Activated CD8-positive, alpha-beta memory T cell treated with anti-CD3 and anti-CD28 coated beads for 24 hours (primary cell): Measurements from ENCODE around the gene KRT16.
"Not testable (repeated sequence)": the region's sequence is repeated elsewhere in the genome, so short reads cannot be mapped to it uniquely, and the experiment has no call there.

Experiments
- DNase-seq: peaks from one replicate; pipeline ENCODE4 v3.0.0-alpha.2; 2020

The KRT16 gene

DNA sequence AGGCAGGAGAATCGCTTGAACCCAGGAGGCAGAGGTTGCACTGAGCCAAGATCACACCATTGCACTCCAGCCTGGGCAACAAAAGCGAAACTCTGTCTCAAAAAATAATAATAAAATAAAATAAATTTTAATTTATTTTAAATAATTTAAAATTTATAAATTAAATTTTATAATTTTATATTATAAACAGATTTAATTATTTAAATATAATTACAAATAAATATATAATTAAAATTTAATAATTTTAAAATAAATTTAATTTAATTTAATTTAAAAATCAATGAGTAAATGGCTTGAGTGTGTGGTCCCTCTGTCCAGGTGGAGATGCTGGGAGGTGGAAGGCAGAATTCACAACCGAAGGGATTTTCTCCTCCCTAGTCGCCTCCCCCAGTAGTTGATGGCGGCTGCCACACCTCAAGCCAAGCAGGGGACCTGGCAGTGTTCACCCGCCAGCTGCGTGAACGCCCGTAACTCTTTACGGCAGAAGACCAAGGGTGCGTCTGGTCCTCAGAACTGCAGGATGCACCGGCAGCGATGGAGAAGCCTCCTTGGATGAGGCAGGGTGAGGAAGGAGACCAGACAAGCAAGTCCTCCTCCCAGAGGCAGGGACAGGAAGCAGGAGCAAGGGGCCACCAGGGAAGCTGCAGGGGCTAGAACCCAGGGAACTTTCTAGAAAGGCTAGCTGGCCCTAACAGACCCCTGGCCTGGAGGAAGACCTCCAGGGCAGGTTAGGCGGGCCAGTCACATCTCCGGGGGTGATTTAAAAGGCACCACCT lies 34.7 kb upstream of the KRT16 start:
- DNase-seq: no peak

- DNase-seq: no peak
Measured at GRCh38 chr17:41642252-41643156, 29.9 kb upstream of the KRT16 start.

DNA sequence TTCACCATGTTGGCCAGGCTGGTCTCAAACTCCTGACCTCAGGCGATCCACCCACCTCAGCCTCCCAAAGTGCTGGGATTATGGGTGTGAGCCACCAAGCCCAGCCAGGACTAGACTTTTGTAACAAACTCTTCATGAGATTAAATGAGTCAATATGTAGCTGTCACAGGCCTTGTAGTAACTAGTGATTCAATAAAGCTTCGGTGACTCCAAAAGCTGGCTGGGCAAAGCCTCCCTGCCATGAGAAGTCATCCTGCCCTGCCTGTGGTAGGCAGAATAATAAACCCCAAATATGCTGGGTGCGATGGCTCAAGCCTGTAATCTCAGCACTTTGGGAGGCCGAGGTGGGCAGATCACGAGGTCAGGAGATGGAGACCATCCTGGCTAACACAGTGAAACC lies 28.0 kb upstream of the KRT16 start:
- DNase-seq: not testable (repeated sequence)

- DNase-seq: no peak
Measured at GRCh38 chr17:41639492-41640473, 27.2 kb upstream of the KRT16 start.

DNA sequence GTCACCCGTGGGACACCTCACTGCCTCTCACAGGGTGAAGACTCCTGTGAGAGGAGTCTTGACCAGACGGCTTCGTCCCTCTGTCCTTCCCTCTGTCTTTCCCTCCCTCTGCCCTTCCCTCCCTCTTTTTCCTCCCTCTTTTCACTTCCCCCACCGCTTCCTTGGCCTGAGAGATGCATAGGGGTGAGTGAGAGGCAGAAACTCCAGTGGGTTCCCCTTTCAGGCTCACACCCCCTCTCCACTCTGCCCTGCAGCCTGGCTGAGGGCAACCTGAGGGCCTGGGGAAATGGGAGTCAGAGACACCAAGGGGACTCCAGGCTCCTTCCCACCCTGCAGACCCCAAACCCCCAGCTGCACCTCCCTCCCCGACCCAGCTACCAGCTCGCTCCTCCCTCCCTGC lies 26.4 kb upstream of the KRT16 start:
- DNase-seq: no peak

DNA sequence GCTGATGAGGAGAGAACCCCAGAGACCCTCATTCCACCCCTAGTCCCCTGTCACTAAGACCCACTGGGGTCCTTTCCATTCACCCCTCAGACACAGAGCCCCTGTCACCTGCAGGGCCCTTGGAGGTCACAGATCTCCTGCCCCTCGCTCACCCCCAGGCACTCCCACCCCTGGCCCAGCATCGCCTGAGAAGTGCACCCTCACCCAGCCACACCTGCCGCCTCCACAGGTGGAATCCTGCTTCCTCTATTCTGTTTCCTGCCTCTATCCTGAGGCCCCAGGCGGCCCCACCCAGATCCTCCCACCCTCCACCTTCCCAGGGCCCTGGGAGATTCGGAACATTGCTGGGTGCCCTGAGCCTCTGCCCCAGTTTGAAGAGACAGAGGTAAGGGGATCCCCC lies 25.6 kb upstream of the KRT16 start:
- DNase-seq: no peak

DNA sequence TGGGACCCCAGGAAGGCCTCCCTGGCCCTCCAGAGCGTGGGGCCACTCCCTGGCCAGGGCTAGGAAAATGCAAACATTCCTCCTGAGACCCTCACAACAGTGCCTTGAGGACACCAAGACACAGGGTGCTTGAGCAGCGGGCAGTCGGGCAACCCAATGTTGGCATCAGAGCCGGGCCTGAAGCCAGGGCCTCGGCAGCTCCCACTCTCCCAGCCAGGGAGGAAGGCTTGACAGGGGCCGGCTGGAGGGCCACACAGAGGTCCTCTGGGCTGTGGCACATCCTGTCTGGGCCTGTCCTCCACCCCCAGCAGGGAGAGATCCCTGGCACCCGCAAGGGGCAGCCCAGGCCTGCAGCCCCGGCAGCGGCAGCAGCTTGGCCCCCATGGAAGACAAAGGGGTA lies 24.1 kb upstream of the KRT16 start:
- DNase-seq: no peak

GRCh38 chr17:41635121-41636097 lies 22.8 kb upstream of the KRT16 start:
- DNase-seq: no peak

- no peak for DNase-seq
Measured at GRCh38 chr17:41634639-41635038, 22.1 kb upstream of the KRT16 start.

DNA sequence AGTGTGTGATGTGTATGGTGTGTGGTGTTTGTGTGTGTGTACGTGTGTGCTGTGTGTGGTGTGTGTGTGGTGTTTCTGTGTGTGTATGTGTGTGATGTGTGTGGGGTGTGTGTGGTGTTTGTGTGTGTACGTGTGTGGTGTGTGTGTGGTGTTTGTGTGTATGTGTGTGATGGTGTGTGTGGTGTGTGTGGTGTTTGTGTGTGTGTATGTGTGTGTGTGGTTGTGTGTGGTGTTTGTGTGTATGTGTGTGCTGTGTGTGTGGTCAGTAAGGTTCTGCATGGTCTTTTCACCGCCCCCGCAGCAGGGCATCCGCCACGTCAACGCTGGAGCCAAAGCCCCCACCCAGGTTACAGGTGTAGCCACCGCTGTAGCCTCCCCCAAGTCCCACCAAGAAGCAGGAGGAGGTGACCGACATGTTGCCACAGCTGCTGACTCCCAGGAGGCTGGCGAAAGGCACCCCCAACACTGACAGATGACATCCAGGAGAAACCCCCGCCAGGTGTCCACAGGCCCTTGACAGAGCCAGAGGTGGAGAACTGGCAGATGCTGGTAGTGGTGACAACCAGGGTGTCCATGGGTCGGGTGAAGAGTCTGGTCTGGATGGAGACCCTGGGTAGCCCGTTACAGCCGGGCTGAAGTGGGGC lies 21.1 kb upstream of the KRT16 start:
- DNase-seq: no peak

GRCh38 chr17:41632482-41633105 lies 20.0 kb upstream of the KRT16 start:
- no peak for DNase-seq

GRCh38 chr17:41631898-41632285 lies 19.3 kb upstream of the KRT16 start:
- DNase-seq: no peak

DNA sequence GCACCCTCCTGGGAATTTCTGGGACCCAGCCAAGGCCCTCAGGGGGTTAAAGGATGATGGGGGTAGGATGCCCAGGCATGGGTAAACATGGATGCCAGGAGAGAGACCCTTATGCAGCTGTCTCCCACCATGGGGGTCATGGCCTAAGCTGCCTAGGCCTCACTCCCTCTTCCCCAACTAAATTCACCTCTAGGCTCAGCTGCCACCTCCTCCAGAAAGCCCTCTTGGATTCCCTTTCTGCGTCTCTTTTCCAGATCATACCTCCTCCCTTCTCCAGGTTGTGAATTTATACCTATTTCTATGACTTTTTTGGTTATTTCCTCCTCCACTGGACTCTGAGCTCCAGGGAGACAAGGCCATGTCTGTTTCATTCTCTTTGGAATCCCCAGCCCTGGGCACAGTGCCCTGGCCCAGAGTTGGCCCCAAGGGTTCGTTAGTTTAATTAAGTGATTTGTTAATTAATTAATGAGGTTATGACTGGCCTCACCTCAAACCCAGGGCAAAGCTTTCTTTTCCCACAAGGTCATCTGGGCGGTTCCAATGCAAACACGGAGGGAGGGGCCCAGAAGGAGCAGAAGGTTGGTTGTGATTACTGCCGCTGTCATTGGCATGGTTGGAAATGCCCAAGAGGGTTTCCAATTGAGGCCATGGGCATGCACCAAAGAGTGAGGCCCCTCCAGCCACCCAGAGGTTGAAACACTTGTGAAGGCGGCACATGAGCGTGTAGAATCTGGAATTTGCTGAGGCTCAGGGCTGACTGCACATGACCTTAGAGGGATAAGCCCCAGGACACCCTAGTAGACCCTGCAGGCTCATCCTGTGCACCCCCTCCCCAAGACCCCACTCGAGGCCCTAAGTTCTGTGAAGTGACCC lies 18.7 kb upstream of the KRT16 start:
- no peak for DNase-seq

- no peak for DNase-seq
Measured at GRCh38 chr17:41629826-41630670, 17.5 kb upstream of the KRT16 start.

DNA sequence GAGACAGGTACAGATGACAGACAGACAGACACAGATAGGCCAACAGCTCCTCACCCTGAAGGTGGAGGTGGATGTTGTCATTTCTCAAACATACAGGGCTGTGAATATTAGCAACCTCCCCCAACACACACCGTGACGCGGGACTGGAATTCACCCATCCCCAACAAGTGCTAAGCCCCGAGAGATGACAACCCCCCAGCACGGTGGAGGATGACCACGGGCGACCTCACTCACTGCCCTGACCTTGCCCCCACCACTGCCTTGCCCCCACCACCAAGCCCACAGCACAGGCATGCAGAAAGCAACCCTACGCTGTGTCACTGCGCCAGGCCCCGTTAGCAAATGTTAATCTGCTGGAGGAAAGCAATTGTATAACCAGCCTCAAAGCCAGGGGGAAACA lies 16.7 kb upstream of the KRT16 start:
- no peak for DNase-seq

DNA sequence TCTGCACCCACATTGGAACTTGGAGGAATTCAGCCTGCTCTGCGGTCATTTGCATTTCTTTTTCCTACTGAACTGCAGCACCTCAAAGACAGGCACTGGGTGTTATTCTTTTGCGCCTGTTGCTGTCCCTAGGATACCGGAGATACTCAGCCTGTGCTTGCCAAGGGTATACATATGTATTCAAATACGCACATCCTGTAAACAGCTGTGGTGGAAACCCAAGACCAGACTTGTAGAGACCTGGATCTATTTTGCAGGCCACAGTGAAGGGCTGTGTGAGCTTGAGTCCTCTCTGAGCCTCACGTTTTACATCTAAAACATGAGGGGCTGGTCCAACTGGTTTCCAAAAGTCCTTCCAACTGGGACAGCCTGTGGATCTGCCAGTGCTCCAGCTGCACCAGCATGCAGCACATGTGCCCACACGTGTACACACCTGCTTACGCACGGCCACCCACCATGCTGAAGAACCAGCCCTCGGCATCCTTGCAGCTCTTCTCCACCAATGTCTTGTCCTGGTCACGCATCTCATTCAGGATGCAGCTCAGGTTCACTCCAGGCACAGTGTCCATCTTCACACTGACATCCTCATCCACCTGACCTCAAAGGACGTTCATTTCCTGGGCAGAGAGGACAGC lies 16.2 kb upstream of the KRT16 start:
- DNase-seq: not testable (repeated sequence)

GRCh38 chr17:41628073-41628370 lies 15.5 kb upstream of the KRT16 start:
- DNase-seq: not testable (repeated sequence)
